ENCODE data around the gene SPATA2L.
"Not testable (repeated sequence)": the region's sequence is repeated elsewhere in the genome, so short reads cannot be mapped to it uniquely, and the experiment has no call there.

The SPATA2L gene

GRCh38 chr16:89693931-89694783 lies 7.3 kb downstream of the SPATA2L start:
- no peaks in the 10 kb centered on the region for H3K4me1 ChIP-seq (ENCODE audit: control insufficient read depth, insufficient read depth, low read length)

GRCh38 chr16:89693289-89693731 lies 8.2 kb downstream of the SPATA2L start:
- H3K9me3 ChIP-seq (ENCODE audit: control insufficient read depth, low read length): no peaks in the 10 kb centered on the region
- no peak overlapping the region for H3K4me3 ChIP-seq (ENCODE audit: low read length)
- no peaks in the 10 kb centered on the region for H3K4me1 ChIP-seq (ENCODE audit: control insufficient read depth, insufficient read depth, low read length)
- H3K9ac ChIP-seq (ENCODE audit: low read length): no peak overlapping the region
- H3K36me3 ChIP-seq (ENCODE audit: control insufficient read depth, insufficient read depth, low read length, severe bottlenecking): peaks cover 37% of the 10 kb centered on the region
- no peaks in the 10 kb centered on the region for H3K27me3 ChIP-seq (replicated peaks; ENCODE audit: control insufficient read depth, insufficient read depth, low read length)
- no peak for DNase-seq (ENCODE audit: low read depth)

More at GRCh38 chr16:89693931-89694783, 7.3 kb downstream of the SPATA2L start:
- Histone ChIP-seq H3K9me3 (ENCODE audit: control insufficient read depth, low read length) (no peaks in the 10 kb centered on the region), H3K36me3 (ENCODE audit: control insufficient read depth, insufficient read depth, low read length, severe bottlenecking) (peaks cover 36% of the 10 kb centered on the region), H3K4me3 (ENCODE audit: low read length) (no peak overlapping the region), H3K9ac (ENCODE audit: low read length) (no peak overlapping the region), H3K27me3 (replicated peaks; ENCODE audit: control insufficient read depth, insufficient read depth, low read length) (no peaks in the 10 kb centered on the region)
- no peak for DNase-seq (ENCODE audit: low read depth)

DNA sequence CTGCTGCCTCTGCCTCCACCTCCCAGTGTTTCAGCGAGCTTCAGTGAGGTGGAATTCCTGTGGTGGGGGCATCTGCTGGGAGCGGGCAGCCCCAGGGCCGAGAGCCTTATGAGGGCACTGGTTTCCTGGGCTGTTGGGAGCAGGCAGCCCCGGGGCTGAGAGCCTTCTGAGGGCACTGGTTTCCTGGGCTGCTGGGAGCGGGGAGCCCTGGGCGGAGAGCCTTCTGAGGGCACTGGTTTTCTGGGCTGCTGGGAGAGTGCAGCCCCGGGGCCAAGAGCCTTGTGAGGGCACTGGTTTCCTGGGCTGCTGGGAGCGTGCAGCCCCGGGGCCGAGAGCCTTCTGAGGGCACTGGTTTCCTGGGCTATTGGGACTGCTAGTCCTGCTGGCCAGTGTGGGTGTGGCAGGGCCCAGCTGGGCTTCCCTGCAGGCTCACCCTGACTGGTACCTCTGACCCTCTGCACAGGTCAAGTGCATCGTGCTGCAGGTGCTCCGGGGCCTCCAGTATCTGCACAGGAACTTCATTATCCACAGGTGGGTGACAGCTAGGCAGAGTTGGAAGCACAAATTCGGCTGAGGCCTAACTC lies 9.4 kb downstream of the SPATA2L start:
- H3K4me3 ChIP-seq (ENCODE audit: low read length): no peak overlapping the region
- no peaks in the 10 kb centered on the region for H3K9me3 ChIP-seq (ENCODE audit: control insufficient read depth, low read length)
- H3K4me1 ChIP-seq (ENCODE audit: control insufficient read depth, insufficient read depth, low read length): peaks cover 8% of the 10 kb centered on the region
- no peak for DNase-seq (ENCODE audit: low read depth)
- H3K27me3 ChIP-seq (replicated peaks; ENCODE audit: control insufficient read depth, insufficient read depth, low read length): no peaks in the 10 kb centered on the region
- H3K9ac ChIP-seq (ENCODE audit: low read length): no peak overlapping the region
- peaks cover 37% of the 10 kb centered on the region for H3K36me3 ChIP-seq (ENCODE audit: control insufficient read depth, insufficient read depth, low read length, severe bottlenecking)

DNA sequence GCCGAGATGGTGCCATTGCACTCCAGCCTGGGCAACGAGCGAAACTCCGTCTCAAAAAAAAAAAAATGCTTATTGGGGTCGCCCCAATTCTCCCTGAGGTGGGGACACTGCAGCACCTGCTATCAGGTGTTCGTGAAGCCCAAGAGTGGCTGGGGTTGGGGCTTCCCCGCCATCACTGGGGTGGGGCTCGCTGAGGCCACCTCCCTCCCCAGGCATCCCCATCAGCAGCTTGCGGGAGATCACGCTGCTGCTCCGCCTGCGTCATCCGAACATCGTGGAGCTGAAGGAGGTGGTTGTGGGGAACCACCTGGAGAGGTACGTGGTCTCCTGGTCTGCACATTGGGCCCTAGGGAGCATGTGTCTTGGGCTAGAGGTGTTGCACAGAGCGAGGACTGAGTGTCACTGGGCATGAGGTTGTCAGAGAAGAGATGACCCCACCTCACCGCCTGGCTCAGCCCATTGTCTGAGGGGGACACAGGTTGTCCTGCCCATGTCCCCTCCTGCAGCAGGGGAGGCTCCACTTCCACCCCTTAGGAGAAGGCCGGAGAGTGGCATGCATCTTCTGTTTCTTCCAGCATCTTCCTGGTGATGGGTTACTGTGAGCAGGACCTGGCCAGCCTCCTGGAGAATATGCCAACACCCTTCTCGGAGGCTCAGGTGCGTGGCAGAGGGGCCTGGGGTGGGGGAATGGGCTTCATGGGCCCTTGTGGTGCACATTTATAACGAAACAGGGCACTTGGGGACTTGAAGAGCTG lies 10.1 kb downstream of the SPATA2L start:
- DNase-seq (ENCODE audit: low read depth): no peak
- peaks cover 37% of the 10 kb centered on the region for H3K36me3 ChIP-seq (ENCODE audit: control insufficient read depth, insufficient read depth, low read length, severe bottlenecking)
- no peaks in the 10 kb centered on the region for H3K9me3 ChIP-seq (ENCODE audit: control insufficient read depth, low read length)
- no peak overlapping the region for H3K4me3 ChIP-seq (ENCODE audit: low read length)
- H3K4me1 ChIP-seq (ENCODE audit: control insufficient read depth, insufficient read depth, low read length): peaks cover 9% of the 10 kb centered on the region
- no peak overlapping the region for H3K9ac ChIP-seq (ENCODE audit: low read length)
- H3K27me3 ChIP-seq (replicated peaks; ENCODE audit: control insufficient read depth, insufficient read depth, low read length): no peaks in the 10 kb centered on the region

DNA sequence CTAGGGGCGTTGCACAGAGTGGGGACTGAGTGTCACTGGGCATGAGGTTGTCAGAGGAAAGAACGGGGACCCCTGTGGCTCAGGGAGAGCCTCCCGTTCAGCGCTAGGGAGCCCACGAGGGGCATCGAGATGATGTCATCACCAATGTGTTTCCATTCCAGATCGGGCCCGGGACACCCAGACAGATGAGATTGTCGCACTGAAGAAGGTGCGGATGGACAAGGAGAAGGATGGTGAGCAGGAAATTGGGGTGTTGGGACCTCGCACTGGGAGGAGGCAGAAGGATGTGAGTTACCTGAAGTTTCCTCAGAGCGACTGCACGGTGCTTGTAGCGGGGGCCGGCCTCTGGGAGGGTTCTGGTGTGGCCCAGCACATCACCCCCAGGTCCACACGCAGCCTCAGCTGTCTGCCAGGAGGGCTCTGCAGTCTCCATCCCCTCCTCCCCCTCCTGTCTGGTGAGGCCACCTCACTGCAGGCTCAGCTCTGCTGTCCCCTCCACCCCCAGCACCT lies 11.1 kb downstream of the SPATA2L start:
- no peak overlapping the region for H3K4me3 ChIP-seq (ENCODE audit: low read length)
- H3K9ac ChIP-seq (ENCODE audit: low read length): no peak overlapping the region
- no peaks in the 10 kb centered on the region for H3K9me3 ChIP-seq (ENCODE audit: control insufficient read depth, low read length)
- peaks cover 9% of the 10 kb centered on the region for H3K4me1 ChIP-seq (ENCODE audit: control insufficient read depth, insufficient read depth, low read length)
- no peak for DNase-seq (ENCODE audit: low read depth)
- no peaks in the 10 kb centered on the region for H3K27me3 ChIP-seq (replicated peaks; ENCODE audit: control insufficient read depth, insufficient read depth, low read length)
- peaks cover 37% of the 10 kb centered on the region for H3K36me3 ChIP-seq (ENCODE audit: control insufficient read depth, insufficient read depth, low read length, severe bottlenecking)

- DNase-seq (ENCODE audit: low read depth); H3K9me3 ChIP-seq (ENCODE audit: control insufficient read depth, low read length); H3K4me3 ChIP-seq (ENCODE audit: low read length); H3K9ac ChIP-seq (ENCODE audit: low read length); H3K4me1 ChIP-seq (ENCODE audit: control insufficient read depth, insufficient read depth, low read length); H3K27me3 ChIP-seq (replicated peaks; ENCODE audit: control insufficient read depth, insufficient read depth, low read length): not testable (repeated sequence)
- H3K36me3 ChIP-seq (ENCODE audit: control insufficient read depth, insufficient read depth, low read length, severe bottlenecking): peaks cover 34% of the 10 kb centered on the region
Observed at GRCh38 chr16:89689621-89690020, 11.9 kb downstream of the SPATA2L start.

GRCh38 chr16:89689142-89689541 lies 12.4 kb downstream of the SPATA2L start:
- Histone ChIP-seq H3K9me3 (ENCODE audit: control insufficient read depth, low read length) (no peaks in the 10 kb centered on the region), H3K36me3 (ENCODE audit: control insufficient read depth, insufficient read depth, low read length, severe bottlenecking) (peaks cover 30% of the 10 kb centered on the region), H3K27me3 (replicated peaks; ENCODE audit: control insufficient read depth, insufficient read depth, low read length) (no peaks in the 10 kb centered on the region), H3K9ac (ENCODE audit: low read length) (no peak overlapping the region), H3K4me1 (ENCODE audit: control insufficient read depth, insufficient read depth, low read length) (peaks cover 9% of the 10 kb centered on the region), H3K4me3 (ENCODE audit: low read length) (no peak overlapping the region)
- DNase-seq (ENCODE audit: low read depth): no peak

DNA sequence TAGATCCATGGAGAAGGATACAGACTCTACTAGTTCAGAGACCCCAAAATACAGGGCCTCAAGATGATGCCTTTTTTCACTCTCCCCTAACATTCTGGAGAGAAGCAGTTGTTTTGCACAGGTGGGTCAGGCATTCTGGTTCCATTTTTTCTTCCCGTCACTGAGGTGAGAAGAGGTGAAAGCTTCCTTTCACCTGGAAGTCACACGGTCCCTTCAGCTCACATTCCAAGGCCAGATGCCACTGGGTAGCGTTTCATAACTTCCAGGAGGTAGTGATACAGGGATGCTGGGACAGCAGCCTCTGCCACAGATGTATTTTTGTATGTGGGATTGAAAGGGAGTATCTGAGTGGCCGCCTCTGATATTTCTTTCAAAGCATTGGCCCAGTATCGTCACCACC lies 13.1 kb downstream of the SPATA2L start:
- H3K4me3 ChIP-seq (ENCODE audit: low read length): no peak overlapping the region
- peaks cover 9% of the 10 kb centered on the region for H3K4me1 ChIP-seq (ENCODE audit: control insufficient read depth, insufficient read depth, low read length)
- no peak overlapping the region for H3K9ac ChIP-seq (ENCODE audit: low read length)
- H3K36me3 ChIP-seq (ENCODE audit: control insufficient read depth, insufficient read depth, low read length, severe bottlenecking): peaks cover 22% of the 10 kb centered on the region
- no peaks in the 10 kb centered on the region for H3K27me3 ChIP-seq (replicated peaks; ENCODE audit: control insufficient read depth, insufficient read depth, low read length)
- H3K9me3 ChIP-seq (ENCODE audit: control insufficient read depth, low read length): no peaks in the 10 kb centered on the region
- no peak for DNase-seq (ENCODE audit: low read depth)

- H3K27me3 ChIP-seq (replicated peaks; ENCODE audit: control insufficient read depth, insufficient read depth, low read length): no peaks in the 10 kb centered on the region
- H3K4me1 ChIP-seq (ENCODE audit: control insufficient read depth, insufficient read depth, low read length): peaks cover 9% of the 10 kb centered on the region
- peak overlapping the region; percentile 95 for H3K4me3 ChIP-seq (ENCODE audit: low read length)
- H3K9ac ChIP-seq (ENCODE audit: low read length): peak overlapping the region; percentile 95
- H3K9me3 ChIP-seq (ENCODE audit: control insufficient read depth, low read length): no peaks in the 10 kb centered on the region
- DNase-seq (ENCODE audit: low read depth): peak; percentile 45
- peaks cover 16% of the 10 kb centered on the region for H3K36me3 ChIP-seq (ENCODE audit: control insufficient read depth, insufficient read depth, low read length, severe bottlenecking)
Observed at GRCh38 chr16:89687092-89687940, 14.2 kb downstream of the SPATA2L start.

DNA sequence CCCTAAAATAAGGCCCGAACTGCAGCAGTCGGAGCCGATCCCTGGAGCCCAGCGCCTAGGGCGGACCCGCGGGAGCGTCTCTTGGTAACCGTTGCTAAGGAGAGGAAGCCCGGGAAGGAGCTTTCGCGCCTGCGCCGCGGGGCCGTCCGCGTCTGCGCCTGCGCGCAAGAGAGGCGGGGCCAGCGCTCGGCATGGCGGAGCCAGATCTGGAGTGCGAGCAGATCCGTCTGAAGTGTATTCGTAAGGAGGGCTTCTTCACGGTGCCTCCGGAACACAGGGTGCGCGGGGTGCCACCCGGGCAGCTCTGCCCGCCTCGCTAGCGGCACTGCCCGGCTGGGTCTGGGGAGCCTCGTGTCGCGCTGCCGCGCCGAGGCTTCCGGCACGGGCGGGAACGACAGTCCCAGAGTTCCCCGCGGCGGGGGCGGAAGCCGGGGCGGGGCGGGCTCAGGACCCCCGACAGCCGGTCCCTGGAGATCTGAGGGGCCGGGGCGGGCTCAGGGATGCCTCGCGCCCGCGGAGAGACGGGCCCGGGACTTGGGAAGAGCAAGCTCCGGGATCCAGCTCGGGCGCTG lies 14.9 kb downstream of the SPATA2L start, which contains the start of gene CDK10:
CDK10 (plus strand) TSS at position 170 of the 572 bp plus-strand sequence; CDS start at position 192, 22 bp downstream.
- Histone ChIP-seq H3K27me3 (replicated peaks; ENCODE audit: control insufficient read depth, insufficient read depth, low read length) (no peaks in the 10 kb centered on the region), H3K4me3 (ENCODE audit: low read length) (peak within 1 kb of the TSS; percentile 95), H3K36me3 (ENCODE audit: control insufficient read depth, insufficient read depth, low read length, severe bottlenecking) (peaks cover 9% of the 10 kb centered on the region), H3K9ac (ENCODE audit: low read length) (peak within 1 kb of the TSS; percentile 95), H3K4me1 (ENCODE audit: control insufficient read depth, insufficient read depth, low read length) (peaks cover 9% of the 10 kb centered on the region), H3K9me3 (ENCODE audit: control insufficient read depth, low read length) (no peaks in the 10 kb centered on the region)
- peak; percentile 96 for DNase-seq (ENCODE audit: low read depth)
